Hepatic stellate cell (primary cell): ENCODE data around the gene DPH6.
"Not testable (repeated sequence)": the region's sequence is repeated elsewhere in the genome, so short reads cannot be mapped to it uniquely, and the experiment has no call there.

Source experiments
- DNase-seq: peaks from one replicate; pipeline ENCODE4 v3.0.0; 2011; ENCODE audit warnings: low spot score

The DPH6 gene, protein sequence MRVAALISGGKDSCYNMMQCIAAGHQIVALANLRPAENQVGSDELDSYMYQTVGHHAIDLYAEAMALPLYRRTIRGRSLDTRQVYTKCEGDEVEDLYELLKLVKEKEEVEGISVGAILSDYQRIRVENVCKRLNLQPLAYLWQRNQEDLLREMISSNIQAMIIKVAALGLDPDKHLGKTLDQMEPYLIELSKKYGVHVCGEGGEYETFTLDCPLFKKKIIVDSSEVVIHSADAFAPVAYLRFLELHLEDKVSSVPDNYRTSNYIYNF

GRCh38 chr15:35545824-35546510 is at the start of gene DPH6:
DPH6 (minus strand) TSS chr15:35546165; CDS start chr15:35546141, 24 bp downstream.
- peak; percentile 68 for DNase-seq

- DNase-seq = no peak
These were observed 49.7 kb upstream of the DPH6 start for GRCh38 chr15:35595656-35596055.

- DNase-seq = not testable (repeated sequence)
These were observed 46.0 kb upstream of the DPH6 start for GRCh38 chr15:35591987-35592386.

GRCh38 chr15:35583863-35584528 is 38.0 kb upstream of the DPH6 start:
- DNase-seq = no peak

GRCh38 chr15:35580606-35581005 is 34.6 kb upstream of the DPH6 start:
- no peak for DNase-seq

- DNase-seq = no peak
These were observed 21.4 kb upstream of the DPH6 start for GRCh38 chr15:35567392-35567791.

DNA sequence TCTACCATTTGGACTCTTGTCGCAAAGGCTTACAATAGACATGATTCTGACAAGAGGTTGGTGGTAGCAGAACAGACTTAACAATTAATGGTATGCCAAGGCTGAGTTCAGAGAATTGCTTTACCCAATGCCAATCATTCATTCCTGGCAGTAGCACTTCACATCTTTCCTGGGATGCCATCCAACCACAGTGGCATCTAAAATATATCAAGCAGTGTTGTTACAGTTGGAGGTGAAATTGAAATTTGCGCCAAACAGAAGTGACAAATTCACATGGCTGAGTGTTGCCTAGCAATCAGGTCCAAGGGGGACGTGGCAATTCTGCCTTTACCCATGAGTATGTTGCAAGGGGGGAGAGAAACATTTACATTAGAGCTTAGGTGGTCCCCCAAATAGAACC is 21.0 kb upstream of the DPH6 start:
- DNase-seq = no peak

GRCh38 chr15:35565901-35566300 is 19.9 kb upstream of the DPH6 start:
- no peak for DNase-seq

- DNase-seq = no peak
These were observed 16.7 kb upstream of the DPH6 start for GRCh38 chr15:35562641-35563040.

DNA sequence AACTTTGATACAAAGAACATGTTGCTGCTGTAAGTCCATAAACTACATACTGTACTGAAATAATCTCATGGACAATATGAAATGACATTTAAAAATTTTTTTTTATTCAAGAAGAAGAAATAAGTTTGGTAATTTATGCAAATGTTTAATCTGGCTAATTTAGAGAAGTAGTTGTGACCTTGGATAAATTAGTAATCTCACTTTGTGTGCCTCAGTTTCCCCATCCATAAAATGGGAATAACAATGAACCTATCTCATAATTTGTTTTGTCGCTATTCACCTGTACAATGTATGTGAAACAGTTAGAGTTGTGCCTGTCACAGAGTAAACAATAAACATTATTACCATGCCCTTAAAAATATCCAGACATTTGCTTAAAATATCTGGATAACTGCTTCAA is 15.3 kb upstream of the DPH6 start:
- DNase-seq = no peak

- no peak for DNase-seq
These were observed 14.9 kb upstream of the DPH6 start for GRCh38 chr15:35560870-35561269.

DNA sequence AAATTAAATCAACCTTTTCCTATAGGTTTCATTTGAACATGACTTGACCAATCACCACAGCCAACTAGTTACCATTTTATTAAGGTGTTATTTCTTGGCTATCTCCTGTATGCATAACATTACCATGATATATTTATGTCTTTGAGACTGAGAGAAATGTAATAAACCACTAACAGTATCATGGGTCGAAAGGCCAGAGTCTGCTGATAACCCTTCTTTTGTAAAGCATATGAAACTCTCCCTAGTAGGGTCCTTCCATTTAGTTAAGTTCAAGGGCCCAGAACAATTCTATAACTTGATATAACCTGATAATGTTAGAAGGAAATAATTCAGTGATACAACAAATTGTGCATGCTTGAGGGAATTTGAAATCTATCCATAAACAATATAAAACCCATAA is 14.3 kb upstream of the DPH6 start:
- no peak for DNase-seq

- DNase-seq = no peak
These were observed 13.7 kb upstream of the DPH6 start for GRCh38 chr15:35559683-35560082.

DNA sequence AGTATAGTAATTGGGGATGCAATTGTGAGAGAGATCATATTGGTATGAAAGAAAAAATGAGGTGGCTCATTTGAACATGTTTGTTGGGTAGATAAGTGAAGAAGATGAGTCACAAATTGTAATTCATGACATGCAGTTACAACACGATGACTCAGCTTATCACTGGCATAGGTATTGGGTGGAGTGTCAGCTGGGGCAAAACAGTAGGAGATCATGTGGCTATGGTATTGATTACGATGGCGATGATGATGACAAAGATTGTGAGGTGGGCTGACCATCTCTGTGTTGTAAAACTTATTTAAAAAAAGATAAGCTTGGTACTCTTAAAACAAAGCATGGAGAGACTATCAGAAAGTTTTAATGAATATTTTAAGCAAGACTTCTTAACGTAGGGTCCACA is 11.6 kb upstream of the DPH6 start:
- peak; percentile 16 for DNase-seq

DNA sequence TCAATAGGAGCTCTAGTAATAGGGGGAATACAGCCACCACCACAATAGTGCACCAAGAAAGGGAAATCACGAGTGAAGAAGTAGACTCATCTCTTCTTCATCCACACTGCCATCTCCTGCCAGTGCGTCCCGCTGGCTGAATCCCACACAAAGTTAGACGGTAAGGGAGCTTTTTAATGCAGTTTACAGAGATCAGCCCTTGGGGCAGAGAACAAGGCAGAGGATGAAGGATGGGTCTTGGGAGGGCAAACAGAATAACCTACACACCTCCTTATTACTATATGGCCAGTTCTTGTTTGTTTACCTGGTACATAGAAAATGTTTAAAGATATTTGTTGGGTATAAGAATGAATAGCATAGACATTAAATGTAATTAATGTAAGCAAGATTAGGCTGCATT is 11.0 kb upstream of the DPH6 start:
- DNase-seq = no peak

DNA sequence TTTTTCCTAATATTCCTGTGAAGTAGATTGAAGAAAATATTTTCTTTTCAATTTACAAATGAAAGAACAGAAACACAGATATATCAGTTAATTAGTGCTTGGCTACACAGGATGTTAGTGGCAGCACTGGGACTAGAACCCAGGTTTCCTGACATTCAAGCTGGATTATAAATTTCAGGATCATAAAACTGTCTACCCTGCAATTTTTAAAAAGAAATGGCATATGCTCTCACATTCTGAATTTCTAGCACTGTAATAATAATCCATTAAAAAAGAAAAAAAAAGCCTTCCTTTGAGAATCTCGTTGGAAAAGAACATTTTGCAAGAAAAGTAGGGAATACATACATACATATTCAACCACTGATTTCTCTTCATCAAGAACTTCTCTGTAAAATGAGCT is 9.3 kb upstream of the DPH6 start:
- DNase-seq = no peak

- no peak for DNase-seq
These were observed 5.0 kb upstream of the DPH6 start for GRCh38 chr15:35550957-35551356.

GRCh38 chr15:35549567-35549966 is 3.6 kb upstream of the DPH6 start:
- DNase-seq = no peak

- no peak for DNase-seq
These were observed 2.5 kb upstream of the DPH6 start for GRCh38 chr15:35548435-35548834.

- DNase-seq = no peak
These were observed 1.9 kb upstream of the DPH6 start for GRCh38 chr15:35547775-35548364.

DNA sequence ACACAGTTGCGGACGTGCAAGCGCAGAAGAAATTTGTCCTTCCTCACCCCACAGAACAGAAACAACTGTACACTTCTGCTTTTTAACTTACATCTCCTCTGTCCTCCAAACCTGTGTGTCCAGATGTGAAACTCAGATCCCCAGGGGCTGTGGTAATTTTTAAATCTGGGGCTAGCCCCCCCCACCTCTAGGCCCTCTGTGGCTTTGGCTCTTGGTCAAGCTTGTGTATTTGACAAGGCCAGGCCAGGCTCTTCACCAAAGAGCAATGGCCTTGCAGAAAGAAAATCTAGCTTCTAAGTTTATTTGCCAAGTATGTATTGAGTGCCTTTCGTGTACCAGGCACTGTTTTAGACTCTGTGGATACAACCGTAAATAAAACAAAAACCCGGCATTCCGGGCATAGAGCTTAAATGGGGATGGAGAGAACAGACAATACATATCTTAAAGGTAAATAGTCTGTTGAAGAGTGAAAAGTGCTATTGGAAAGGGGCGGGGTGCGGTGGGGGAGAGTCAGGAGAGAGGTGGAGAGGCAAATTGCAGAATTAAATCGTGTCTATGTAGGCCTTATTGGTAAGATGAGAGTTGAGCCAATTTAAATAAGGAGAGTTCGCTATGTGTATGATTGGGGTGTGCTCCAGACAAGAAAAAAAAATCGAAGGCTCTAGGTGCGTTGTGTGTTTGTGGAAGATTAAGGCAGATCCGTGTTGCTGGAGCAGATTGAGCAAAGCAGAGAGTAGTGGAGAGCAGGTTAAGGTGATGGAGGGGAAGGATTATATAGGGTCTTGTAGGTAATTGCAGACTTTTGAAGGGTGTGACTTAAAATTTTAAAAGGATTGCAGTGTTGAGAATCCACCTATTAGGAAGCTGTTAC is 781 bp upstream of the DPH6 start:
- no peak for DNase-seq

DNA sequence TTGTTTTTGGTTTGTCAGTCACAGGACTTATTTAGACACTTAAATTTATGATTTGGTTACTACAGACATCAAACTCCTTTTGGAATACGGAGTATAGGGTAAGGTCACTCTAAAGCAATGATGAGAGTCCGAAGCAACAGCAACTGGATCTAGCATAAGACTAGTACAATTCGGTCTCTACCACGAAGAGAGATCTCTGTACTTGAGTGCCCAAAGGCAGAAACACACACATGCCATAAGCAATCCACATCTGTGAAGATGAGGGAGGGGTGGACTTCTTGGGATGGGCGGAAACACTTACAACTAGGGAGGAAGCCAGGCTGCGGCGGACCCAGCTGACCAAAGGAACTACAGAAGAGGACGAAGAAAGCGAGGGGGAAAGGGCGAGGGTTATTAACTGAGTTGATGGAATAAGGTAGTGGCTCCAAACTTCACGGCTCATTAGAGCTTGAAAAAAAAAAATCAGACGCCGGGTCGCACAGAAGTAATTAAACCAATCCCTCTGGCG is 595 bp downstream of the DPH6 start:
- peak; percentile 14 for DNase-seq
